Mucosa of descending colon (tissue), 3 donors: ENCODE measurements around the gene NLRP6. TPM values are rescaled to one million over a fixed set of nuclear protein-coding genes. Genes with fewer than 3 reads are reported as not detected.

Source experiments
- ATAC-seq: fragments of 200-7000 bp; cut with Tn5 transposase; one replicate; pipeline ENCODE4 v1.9.1; 2020; ENCODE audit warnings: mild to moderate bottlenecking, moderate library complexity
- DNase-seq, 3 donors: peaks; one replicate each; pipeline ENCODE4 v3.0.0-alpha.2; 2020
- H3K36me3 ChIP-seq: fragments of 200-600 bp; one replicate; pipeline ENCODE4 v1.8.0; 2021; ENCODE audit warnings: low read depth, mild to moderate bottlenecking
- H3K4me1 ChIP-seq: fragments of 200-600 bp; one replicate; pipeline ENCODE4 v1.8.0; 2021; ENCODE audit warnings: low read depth, mild to moderate bottlenecking
- H3K4me3 ChIP-seq: fragments of 200-600 bp; one replicate; pipeline ENCODE4 v1.8.0; 2021; ENCODE audit warnings: mild to moderate bottlenecking
- H3K9me3 ChIP-seq: fragments of 200-600 bp; one replicate; pipeline ENCODE4 v1.8.0; 2021; ENCODE audit warnings: mild to moderate bottlenecking
- CTCF ChIP-seq: fragments of 200-600 bp; IDR thresholded peaks from one replicate; pipeline ENCODE4 v1.8.0; 2022; ENCODE audit warnings: antibody characterized with exemption, mild to moderate bottlenecking
- intact Hi-C, 2 donors: fragments of 100-400 bp; cut with DNase I in 1 of 2; cut with micrococcal nuclease in 1 of 2; formaldehyde crosslinking; loops; one replicate each; pipeline versions ENCODE4 v1.11.0 to v1.11.1; 2022; cut with DNase I, micrococcal nuclease
- total RNA-seq, 3 donors: library from RNA; stranded (reverse); fragmentation: NEBNext Ultra II Directional in 2 of 3; extraction: Animal tissue kit (Norgen Biotek cat#: 25700) in 2 of 3; gene quantifications; one replicate each; pipeline versions ENCODE4 v1.2.1 to v1.2.4, GENCODE V29; 2021 to 2023
- donor health status: DM: no; HTN: no; CAD: no; lungs with moderate emphysema.
- donor health status: DM: no; HTN: no; CAD: no.
- donor health status: DM: no; HTN: yes; CAD: no.

NLRP6 gene
- total RNA-seq, 3 donors from 2014 or later = 0.66 to 2.6 (median 0.72) TPM

GRCh38 chr11:253160-253885 is 24.9 kb upstream of the NLRP6 start:
- Histone ChIP-seq H3K9me3 (no peaks in the 10 kb centered on the region), H3K4me1 (no peaks in the 10 kb centered on the region), H3K4me3 (no peak overlapping the region), H3K36me3 (peaks cover 6% of the 10 kb centered on the region)
- DNase-seq (no peak), ATAC-seq (no peak)
- no peak for TF ChIP-seq CTCF
- intact Hi-C loops = no loop called here

GRCh38 chr11:253886-254270 is 24.3 kb upstream of the NLRP6 start:
- intact Hi-C loops = no loop called here
- Histone ChIP-seq H3K4me3 (no peak overlapping the region), H3K4me1 (no peaks in the 10 kb centered on the region), H3K9me3 (no peaks in the 10 kb centered on the region), H3K36me3 (peaks cover under 1% of the 10 kb centered on the region)
- ATAC-seq (no peak), DNase-seq (no peak)
- no peak for TF ChIP-seq CTCF

- ATAC-seq = no peak
- Histone ChIP-seq H3K9me3 (no peaks in the 10 kb centered on the region), H3K36me3 (no peaks in the 10 kb centered on the region), H3K4me3 (no peak overlapping the region), H3K4me1 (no peaks in the 10 kb centered on the region)
- DNase-seq = no peak
- no peak for TF ChIP-seq CTCF
- intact Hi-C loops = no loop called here
Measured at GRCh38 chr11:255176-255575, 23.0 kb upstream of the NLRP6 start.

- ATAC-seq (no peak), DNase-seq (no peak)
- Histone ChIP-seq H3K4me1 (no peaks in the 10 kb centered on the region), H3K36me3 (no peaks in the 10 kb centered on the region), H3K4me3 (no peak overlapping the region), H3K9me3 (no peaks in the 10 kb centered on the region)
- intact Hi-C loops = no loop called here
- TF ChIP-seq CTCF = no peak
Measured at GRCh38 chr11:255816-256215, 22.4 kb upstream of the NLRP6 start.

GRCh38 chr11:256952-257737 is 21.1 kb upstream of the NLRP6 start:
- Histone ChIP-seq H3K4me1 (no peaks in the 10 kb centered on the region), H3K36me3 (no peaks in the 10 kb centered on the region), H3K4me3 (no peak overlapping the region), H3K9me3 (no peaks in the 10 kb centered on the region)
- TF ChIP-seq CTCF = no peak
- ATAC-seq (no peak), DNase-seq (no peak)
- intact Hi-C loops = no loop called here
